WERI-Rb-1 (cell line): ENCODE results near the gene MLF2.
"Not testable (repeated sequence)": the region's sequence is repeated elsewhere in the genome, so short reads cannot be mapped to it uniquely, and the experiment has no call there.

Experiments used
- DNase-seq: peaks from one replicate; pipeline ENCODE4 v3.0.0-alpha.2; 2020
- H3K27ac ChIP-seq: fragments of 250-450 bp; sonication (Bioruptor Pico); 2 replicates; pipeline ENCODE4 v1.5.1; 2020; ENCODE audit warnings: mild to moderate bottlenecking, moderate library complexity
- H3K27me3 ChIP-seq: fragments of 250-450 bp; sonication (Bioruptor Pico); 2 replicates; pipeline ENCODE4 v1.5.1; 2021; ENCODE audit warnings: mild to moderate bottlenecking, low read depth, moderate library complexity; ENCODE audit not compliant: insufficient read depth, severe bottlenecking
- H3K36me3 ChIP-seq: fragments of 250-450 bp; sonication (Bioruptor Pico); 2 replicates; pipeline ENCODE4 v1.5.1; 2020; ENCODE audit warnings: mild to moderate bottlenecking, moderate library complexity
- H3K4me3 ChIP-seq: 2 replicates; pipeline ENCODE4 v1.5.1; 2011; ENCODE audit warnings: low read depth, mild to moderate bottlenecking, control low read depth, low read length
- H3K9me3 ChIP-seq: fragments of 250-450 bp; sonication (Bioruptor Pico); 2 replicates; pipeline ENCODE4 v1.5.1; 2021; ENCODE audit warnings: mild to moderate bottlenecking, moderate library complexity; ENCODE audit not compliant: severe bottlenecking
- TF ChIP-seq, protein P1 (sequence below): IDR thresholded peaks from 2 replicates; pipeline ENCODE4 v1.5.1; 2011; ENCODE audit warnings: low read depth, mild to moderate bottlenecking, control low read depth, inconsistent platforms, low read length

MLF2 gene

DNA sequence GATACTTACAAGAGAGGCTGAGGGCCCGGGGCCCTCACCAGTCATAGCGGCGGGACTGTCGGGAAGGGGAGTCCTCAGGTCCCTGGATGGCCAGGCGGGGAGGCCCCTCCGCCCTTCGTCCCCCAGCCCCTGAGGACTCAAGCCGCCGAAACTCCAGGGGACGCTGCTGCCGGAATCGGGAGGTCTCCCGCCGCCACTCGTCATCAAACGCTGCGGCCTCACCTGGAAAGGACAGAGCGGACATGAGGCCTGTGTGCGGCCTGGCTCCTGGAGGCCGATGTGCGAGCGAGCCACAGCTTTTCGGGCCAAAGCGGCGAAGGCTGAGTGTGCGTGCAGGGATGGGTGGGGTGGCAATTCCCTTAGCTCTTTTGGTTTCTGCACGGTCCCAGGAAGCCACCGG, 4.2 kb downstream of the MLF2 start:
- H3K9me3 ChIP-seq = no peaks in the 10 kb centered on the region
- TF ChIP-seq, protein P1, sequence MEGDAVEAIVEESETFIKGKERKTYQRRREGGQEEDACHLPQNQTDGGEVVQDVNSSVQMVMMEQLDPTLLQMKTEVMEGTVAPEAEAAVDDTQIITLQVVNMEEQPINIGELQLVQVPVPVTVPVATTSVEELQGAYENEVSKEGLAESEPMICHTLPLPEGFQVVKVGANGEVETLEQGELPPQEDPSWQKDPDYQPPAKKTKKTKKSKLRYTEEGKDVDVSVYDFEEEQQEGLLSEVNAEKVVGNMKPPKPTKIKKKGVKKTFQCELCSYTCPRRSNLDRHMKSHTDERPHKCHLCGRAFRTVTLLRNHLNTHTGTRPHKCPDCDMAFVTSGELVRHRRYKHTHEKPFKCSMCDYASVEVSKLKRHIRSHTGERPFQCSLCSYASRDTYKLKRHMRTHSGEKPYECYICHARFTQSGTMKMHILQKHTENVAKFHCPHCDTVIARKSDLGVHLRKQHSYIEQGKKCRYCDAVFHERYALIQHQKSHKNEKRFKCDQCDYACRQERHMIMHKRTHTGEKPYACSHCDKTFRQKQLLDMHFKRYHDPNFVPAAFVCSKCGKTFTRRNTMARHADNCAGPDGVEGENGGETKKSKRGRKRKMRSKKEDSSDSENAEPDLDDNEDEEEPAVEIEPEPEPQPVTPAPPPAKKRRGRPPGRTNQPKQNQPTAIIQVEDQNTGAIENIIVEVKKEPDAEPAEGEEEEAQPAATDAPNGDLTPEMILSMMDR = no peak
- no peaks in the 10 kb centered on the region for H3K27me3 ChIP-seq
- peaks cover 72% of the 10 kb centered on the region for H3K36me3 ChIP-seq
- H3K27ac ChIP-seq = no peak overlapping the region
- H3K4me3 ChIP-seq = no peak overlapping the region
- DNase-seq = no peak

- H3K36me3 ChIP-seq = peaks cover 68% of the 10 kb centered on the region
- H3K27me3 ChIP-seq = no peaks in the 10 kb centered on the region
- TF ChIP-seq, protein P1 = no peak
Observed at GRCh38 chr12:6747216-6747615, 5.7 kb downstream of the MLF2 start.

GRCh38 chr12:6745741-6746525, 7.0 kb downstream of the MLF2 start:
- TF ChIP-seq, protein P1 = no peak
- no peaks in the 10 kb centered on the region for H3K9me3 ChIP-seq
- H3K36me3 ChIP-seq = peaks cover 55% of the 10 kb centered on the region
- no peak overlapping the region for H3K4me3 ChIP-seq
- H3K27ac ChIP-seq = no peak overlapping the region
- DNase-seq = no peak
- no peaks in the 10 kb centered on the region for H3K27me3 ChIP-seq

More at GRCh38 chr12:6747216-6747615, 5.7 kb downstream of the MLF2 start:
- Histone ChIP-seq H3K4me3 (no peak overlapping the region), H3K9me3 (no peaks in the 10 kb centered on the region), H3K27ac (no peak overlapping the region; the same call in 1 of the 2 replicates)
- DNase-seq = no peak

- H3K27me3 ChIP-seq, H3K4me3 ChIP-seq, DNase-seq, H3K9me3 ChIP-seq, H3K27ac ChIP-seq: not testable (repeated sequence)
- peaks cover 29% of the 10 kb centered on the region for H3K36me3 ChIP-seq
Observed at GRCh38 chr12:6743300-6743699, 9.6 kb downstream of the MLF2 start.

GRCh38 chr12:6742834-6743233, 10.1 kb downstream of the MLF2 start:
- no peaks in the 10 kb centered on the region for H3K27me3 ChIP-seq
- no peaks in the 10 kb centered on the region for H3K9me3 ChIP-seq
- H3K27ac ChIP-seq = no peak overlapping the region
- TF ChIP-seq, protein P1 = no peak
- H3K4me3 ChIP-seq = no peak overlapping the region
- H3K36me3 ChIP-seq = peaks cover 24% of the 10 kb centered on the region
- no peak for DNase-seq

DNA sequence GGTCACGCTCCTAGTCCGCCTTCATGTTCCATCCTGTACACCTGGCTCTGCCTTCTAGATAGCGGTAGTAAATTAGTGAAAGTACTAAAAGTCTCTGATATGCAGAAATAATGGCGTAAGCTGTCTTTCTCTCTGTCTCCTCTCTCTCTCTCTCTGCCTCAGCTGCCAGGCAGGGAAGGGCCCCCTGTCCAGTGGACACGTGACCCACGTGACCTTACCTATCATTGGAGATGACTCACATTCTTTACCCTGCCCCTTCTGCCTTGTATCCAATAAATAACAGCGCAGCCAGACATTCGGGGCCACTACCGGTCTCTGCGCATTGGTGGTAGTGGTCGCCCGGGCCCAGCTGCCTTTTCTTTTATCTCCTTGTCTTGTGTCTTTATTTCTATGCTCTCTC, 10.9 kb downstream of the MLF2 start:
- not testable (repeated sequence) for H3K9me3 ChIP-seq, H3K4me3 ChIP-seq, H3K27me3 ChIP-seq, H3K27ac ChIP-seq, DNase-seq
- peaks cover 17% of the 10 kb centered on the region for H3K36me3 ChIP-seq

GRCh38 chr12:6736754-6737153, 16.2 kb downstream of the MLF2 start:
- H3K36me3 ChIP-seq = no peaks in the 10 kb centered on the region; the same call in 1 of the 2 replicates
- H3K9me3 ChIP-seq = no peaks in the 10 kb centered on the region
- DNase-seq = no peak
- no peak overlapping the region for H3K27ac ChIP-seq
- TF ChIP-seq, protein P1 = no peak
- no peaks in the 10 kb centered on the region for H3K27me3 ChIP-seq
- H3K4me3 ChIP-seq = no peak overlapping the region
